Measurements from ENCODE around the gene PRKAB1. TPM values are rescaled to one million over a fixed set of nuclear protein-coding genes. Genes with fewer than 3 reads are reported as not detected.

Gene PRKAB1
- total RNA-seq, 4 donors from 2014 or later = 50.3 to 119 (median 76.2) TPM

DNA sequence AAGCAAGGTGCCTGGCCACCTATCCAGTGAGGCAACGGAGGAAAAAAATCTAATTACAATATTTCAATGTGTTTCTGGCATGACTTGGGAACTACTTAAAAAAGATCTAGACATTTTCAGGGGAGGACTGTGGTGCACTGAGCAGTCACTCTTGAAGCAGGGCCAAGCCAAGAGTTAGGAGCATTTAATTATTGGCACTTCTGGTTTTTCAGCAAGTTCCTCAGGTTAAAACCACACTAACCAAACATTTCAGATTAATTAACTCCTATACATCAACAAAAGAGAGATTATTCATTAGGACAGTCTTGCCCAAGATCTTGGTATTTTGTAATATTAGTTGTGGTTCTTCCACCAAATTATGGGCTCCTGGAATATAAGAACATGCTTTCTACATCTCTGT lies 25.6 kb downstream of the PRKAB1 start:
- peak overlapping the region in 3 of 4 donors; percentile 38 to 78 (median 75) for H3K27ac ChIP-seq
- DNase-seq = no peak
- TF ChIP-seq POLR2A (IDR thresholded peaks at IDR 0.05) = no peak
- TF ChIP-seq, protein P1, sequence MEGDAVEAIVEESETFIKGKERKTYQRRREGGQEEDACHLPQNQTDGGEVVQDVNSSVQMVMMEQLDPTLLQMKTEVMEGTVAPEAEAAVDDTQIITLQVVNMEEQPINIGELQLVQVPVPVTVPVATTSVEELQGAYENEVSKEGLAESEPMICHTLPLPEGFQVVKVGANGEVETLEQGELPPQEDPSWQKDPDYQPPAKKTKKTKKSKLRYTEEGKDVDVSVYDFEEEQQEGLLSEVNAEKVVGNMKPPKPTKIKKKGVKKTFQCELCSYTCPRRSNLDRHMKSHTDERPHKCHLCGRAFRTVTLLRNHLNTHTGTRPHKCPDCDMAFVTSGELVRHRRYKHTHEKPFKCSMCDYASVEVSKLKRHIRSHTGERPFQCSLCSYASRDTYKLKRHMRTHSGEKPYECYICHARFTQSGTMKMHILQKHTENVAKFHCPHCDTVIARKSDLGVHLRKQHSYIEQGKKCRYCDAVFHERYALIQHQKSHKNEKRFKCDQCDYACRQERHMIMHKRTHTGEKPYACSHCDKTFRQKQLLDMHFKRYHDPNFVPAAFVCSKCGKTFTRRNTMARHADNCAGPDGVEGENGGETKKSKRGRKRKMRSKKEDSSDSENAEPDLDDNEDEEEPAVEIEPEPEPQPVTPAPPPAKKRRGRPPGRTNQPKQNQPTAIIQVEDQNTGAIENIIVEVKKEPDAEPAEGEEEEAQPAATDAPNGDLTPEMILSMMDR (IDR thresholded peaks at IDR 0.05) = no peak

DNA sequence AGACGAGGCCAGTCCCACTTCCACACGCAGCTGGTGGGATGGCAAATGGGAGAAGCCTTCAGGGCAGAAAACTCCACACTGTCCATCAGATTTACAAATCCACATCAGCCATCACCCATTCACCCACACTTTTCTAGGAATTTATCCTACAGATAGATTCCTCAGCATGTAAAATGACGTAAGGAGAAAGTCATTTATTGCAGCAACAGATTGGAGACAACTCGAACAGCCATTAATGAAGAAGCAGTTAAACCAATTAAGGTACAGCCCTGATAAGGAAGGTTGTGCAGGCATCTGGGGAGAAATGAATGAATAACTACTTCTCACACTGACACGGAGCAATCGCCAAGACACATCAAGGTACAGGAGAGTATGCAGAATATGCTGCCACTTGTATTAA lies 26.2 kb downstream of the PRKAB1 start:
- Histone ChIP-seq H3K27me3 (no peaks in the 10 kb centered on the region), H3K36me3 (no peaks in the 10 kb centered on the region), H3K27ac (peak overlapping the region in 3 of 4 donors; percentile 38 to 78 (median 75)), H3K4me3 (no peak overlapping the region), H3K9me3 (no peaks in the 10 kb centered on the region), H3K4me1 (peaks cover 0 to 36% (median 11%) of the 10 kb centered on the region in 4 donors)
- TF ChIP-seq, protein P1 (IDR thresholded peaks at IDR 0.05) = no peak
- no peak for TF ChIP-seq POLR2A (IDR thresholded peaks at IDR 0.05)
- DNase-seq = no peak

More for the DNA sequence above, 25.6 kb downstream of the PRKAB1 start:
- Histone ChIP-seq H3K27me3 (no peaks in the 10 kb centered on the region), H3K4me3 (no peak overlapping the region), H3K4me1 (peaks cover 0 to 38% (median 11%) of the 10 kb centered on the region in 4 donors), H3K36me3 (no peaks in the 10 kb centered on the region), H3K9me3 (no peaks in the 10 kb centered on the region)

DNA sequence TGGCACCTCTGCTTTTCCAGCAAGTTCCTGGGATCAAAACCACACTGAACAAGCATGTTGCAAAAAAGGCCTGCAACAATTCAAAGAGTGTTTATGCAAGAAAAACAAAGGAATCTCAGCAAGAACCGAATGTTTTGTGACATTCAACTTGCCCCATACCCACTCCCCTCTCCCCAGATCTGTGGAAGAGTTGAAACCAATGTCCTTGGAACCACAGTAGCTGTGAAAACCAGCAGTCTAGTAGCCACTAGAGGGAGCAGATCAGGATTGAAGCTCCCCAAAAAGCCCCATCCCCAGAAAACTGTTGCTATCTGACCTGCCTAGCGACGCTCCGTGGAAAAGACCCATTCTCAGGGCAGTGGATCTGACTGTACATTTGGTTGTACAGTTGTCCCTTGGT lies 27.1 kb downstream of the PRKAB1 start:
- no peaks in the 10 kb centered on the region for H3K27me3 ChIP-seq
- H3K9me3 ChIP-seq = no peaks in the 10 kb centered on the region
- no peaks in the 10 kb centered on the region for H3K36me3 ChIP-seq
- TF ChIP-seq, protein P1 (IDR thresholded peaks at IDR 0.05) = peak in 4 of 6 experiments; percentile 30 to 48 (median 40)
- no peak for TF ChIP-seq POLR2A (IDR thresholded peaks at IDR 0.05)
- H3K4me3 ChIP-seq = no peak overlapping the region
- no peak for DNase-seq
- peaks cover 0 to 36% (median 11%) of the 10 kb centered on the region in 4 donors for H3K4me1 ChIP-seq
- H3K27ac ChIP-seq = peak overlapping the region in 2 of 4 donors; percentile 22 to 78

DNA sequence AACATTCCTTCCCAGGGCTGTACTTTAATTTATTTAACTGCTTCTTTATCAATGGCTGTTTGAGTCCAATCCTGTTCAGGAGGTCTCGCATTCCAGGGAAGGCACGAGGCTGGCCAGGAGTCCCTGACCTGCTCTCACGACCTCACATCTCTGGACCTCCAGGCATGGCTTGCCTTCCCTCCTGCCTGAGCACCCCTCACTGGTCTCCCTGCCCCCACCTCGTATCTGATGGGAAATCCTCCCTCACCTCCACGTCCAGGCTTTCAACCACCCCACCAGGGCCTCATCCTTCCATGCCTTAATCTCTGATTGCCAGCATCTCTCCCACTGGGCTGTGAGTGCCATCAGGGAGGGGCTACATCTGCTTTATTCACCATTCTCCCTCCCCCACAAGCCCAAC lies 29.0 kb downstream of the PRKAB1 start:
- Histone ChIP-seq H3K9me3 (no peaks in the 10 kb centered on the region), H3K27me3 (no peaks in the 10 kb centered on the region), H3K4me3 (no peak overlapping the region), H3K27ac (no peak overlapping the region), H3K4me1 (peaks cover 0 to 28% (median 8%) of the 10 kb centered on the region in 4 donors), H3K36me3 (no peaks in the 10 kb centered on the region)
- TF ChIP-seq, protein P1 (IDR thresholded peaks at IDR 0.05) = no peak
- TF ChIP-seq POLR2A (IDR thresholded peaks at IDR 0.05) = no peak
- DNase-seq = no peak

DNA sequence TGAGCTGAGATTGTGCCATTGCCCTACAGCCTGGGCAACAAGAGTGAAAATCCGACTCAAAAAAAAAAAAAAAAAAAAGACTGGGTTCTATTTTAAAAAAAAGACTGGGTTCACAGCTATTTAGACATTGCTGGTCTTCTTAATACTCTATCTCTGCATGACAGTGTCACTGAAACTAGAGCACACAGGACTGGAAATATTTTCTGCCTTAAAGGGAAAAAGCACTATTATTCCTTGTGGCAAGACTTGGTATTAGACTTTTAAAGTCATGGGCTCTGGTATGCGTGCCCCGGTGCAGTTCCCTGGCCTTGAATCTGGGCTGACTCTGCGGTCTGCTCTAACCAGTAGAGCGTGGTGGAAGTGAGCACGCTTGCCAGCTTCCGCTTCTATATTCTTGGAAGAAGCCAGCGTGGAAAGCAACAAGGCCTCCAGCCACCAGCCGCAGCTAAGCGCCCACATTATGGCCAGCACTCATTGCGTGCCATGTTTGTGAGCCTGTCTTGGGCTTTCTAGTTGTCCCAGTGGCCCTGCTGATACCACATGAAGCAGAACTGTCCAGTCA lies 31.3 kb downstream of the PRKAB1 start:
- H3K36me3 ChIP-seq = no peaks in the 10 kb centered on the region
- H3K27me3 ChIP-seq = no peaks in the 10 kb centered on the region
- peaks cover 0 to 9% (median 3%) of the 10 kb centered on the region in 4 donors for H3K4me1 ChIP-seq
- no peak overlapping the region for H3K27ac ChIP-seq
- no peak for DNase-seq
- no peak overlapping the region for H3K4me3 ChIP-seq
- no peaks in the 10 kb centered on the region for H3K9me3 ChIP-seq
- TF ChIP-seq POLR2A (IDR thresholded peaks at IDR 0.05) = no peak
- TF ChIP-seq, protein P1 (IDR thresholded peaks at IDR 0.05) = no peak

Measured in Peyer's patch (tissue), 4 donors.